Endothelial cell of umbilical vein (primary cell): ENCODE results near the gene TCF7. TPM values are rescaled to one million over a fixed set of nuclear protein-coding genes. Genes with fewer than 3 reads are reported as not detected.

Experiments used
- BruUV-seq: library from RNA; stranded (reverse); fragments of 400-500 nt; replicated peaks from 2 replicates; lab custom pipeline; 2021; lab: Mats Ljungman, UMichigan
- CTCF ChIA-PET: fragments of 300-600, 350-600 bp; sonication (Branson Sonifier 250); formaldehyde crosslinking; loops from one replicate; lab custom pipeline; 2021; ENCODE audit warnings: antibody characterized with exemption, inconsistent platforms; lab: Charles Lee
- POLR2A ChIA-PET: fragments of 300-600, 350-600 bp; sonication (Branson Sonifier 250); formaldehyde crosslinking; loops from one replicate; lab custom pipeline; 2021; ENCODE audit warnings: antibody characterized with exemption, inconsistent platforms; lab: Charles Lee
- DNase-seq: peaks from one replicate; pipeline ENCODE4 v3.0.0-alpha.2; 2011; ENCODE audit warnings: low read depth, low spot score
- FAIRE-seq: peaks from 2 replicates; lab custom pipeline; 2011; peaks lifted over from hg19 to GRCh38; lab: Jason Lieb, UNC
- H2AFZ ChIP-seq: 2 replicates; pipeline ENCODE4 v1.6.0; 2012; ENCODE audit warnings: low read depth, low read length, control low read depth, inconsistent platforms
- H3K27ac ChIP-seq: 2 replicates; pipeline ENCODE4 v1.5.1; 2011; ENCODE audit warnings: low read depth, mild to moderate bottlenecking, control low read depth, low read length, moderate library complexity; ENCODE audit not compliant: insufficient read depth
- H3K27me3 ChIP-seq, 2 experiments: 2 replicates each; pipeline versions ENCODE4 v1.6.0 to v1.6.1; 2011; ENCODE audit warnings: low read length in 2 of 2, mixed read lengths in 1 of 2; ENCODE audit not compliant: control insufficient read depth in 2 of 2, insufficient read depth in 2 of 2
- H3K36me3 ChIP-seq, 2 experiments: 2 replicates in 1 of 2; 3 replicates in 1 of 2; pipeline ENCODE4 v1.5.1; 2011; ENCODE audit warnings: low read length in 2 of 2, mild to moderate bottlenecking in 1 of 2, moderate library complexity in 1 of 2; ENCODE audit not compliant: control insufficient read depth in 2 of 2, insufficient read depth in 2 of 2; ENCODE audit errors: extremely low read depth in 1 of 2
- H3K4me1 ChIP-seq: 3 replicates; pipeline ENCODE4 v1.5.1; 2011; ENCODE audit warnings: mild to moderate bottlenecking, low read length; ENCODE audit not compliant: control insufficient read depth, insufficient read depth; ENCODE audit errors: extremely low read depth
- H3K4me2 ChIP-seq: 2 replicates; pipeline ENCODE4 v1.6.1; 2011; ENCODE audit warnings: low read length, control low read depth, mixed read lengths; ENCODE audit not compliant: insufficient read depth
- H3K4me3 ChIP-seq, 3 experiments: fragments of 200-600 bp in 1 of 3; sonication (generic), shearing (Covaris generic) in 1 of 3; replicated peaks in 1 of 3; 2 replicates each; pipeline ENCODE4 v1.5.1; 2011 to 2016; ENCODE audit warnings: control low read depth in 3 of 3, low read length in 3 of 3, mild to moderate bottlenecking in 2 of 3, inconsistent platforms in 1 of 3, low read depth in 1 of 3, moderate library complexity in 1 of 3; ENCODE audit not compliant: insufficient read depth in 1 of 3
- H3K79me2 ChIP-seq: 2 replicates; pipeline ENCODE4 v1.6.0; 2012; ENCODE audit warnings: low read length, inconsistent platforms; ENCODE audit not compliant: control insufficient read depth, insufficient read depth
- H3K9ac ChIP-seq: replicated peaks from 2 replicates; pipeline ENCODE3; 2011; ENCODE audit warnings: low read length, control low read depth; ENCODE audit not compliant: insufficient read depth; ENCODE audit errors: extremely low read depth
- H3K9me1 ChIP-seq: replicated peaks from 3 replicates; pipeline ENCODE4 v1.6.0; 2011; ENCODE audit warnings: mild to moderate bottlenecking, low read length; ENCODE audit not compliant: control insufficient read depth, insufficient read depth; ENCODE audit errors: extremely low read depth
- H3K9me3 ChIP-seq: replicated peaks from 2 replicates; pipeline ENCODE4 v1.5.1; 2012; ENCODE audit warnings: low read length, inconsistent platforms; ENCODE audit not compliant: control insufficient read depth, insufficient read depth
- H4K20me1 ChIP-seq: replicated peaks from 2 replicates; pipeline ENCODE3; 2011; ENCODE audit warnings: mild to moderate bottlenecking, low read length; ENCODE audit not compliant: control insufficient read depth, insufficient read depth; ENCODE audit errors: extremely low read depth
- EZH2 ChIP-seq: IDR thresholded peaks from 2 replicates; pipeline ENCODE4 v1.6.1; 2012; ENCODE audit warnings: borderline replicate concordance, low read depth, mild to moderate bottlenecking, moderate library complexity, low read length, inconsistent platforms; ENCODE audit not compliant: severe bottlenecking
- FOS ChIP-seq: IDR thresholded peaks from 2 replicates; pipeline ENCODE4 v1.6.1; 2011; ENCODE audit warnings: mild to moderate bottlenecking, low read length, moderate library complexity, borderline replicate concordance; ENCODE audit not compliant: insufficient read depth
- GATA2 ChIP-seq: IDR thresholded peaks from 2 replicates; pipeline ENCODE4 v1.7.0; 2011; ENCODE audit warnings: low read depth, mild to moderate bottlenecking, moderate library complexity, mixed read lengths, low read length; ENCODE audit not compliant: insufficient read length, insufficient read depth
- JUN ChIP-seq: IDR thresholded peaks from 2 replicates; pipeline ENCODE4 v1.6.1; 2011; ENCODE audit warnings: borderline replicate concordance, low read depth; ENCODE audit not compliant: insufficient read length, insufficient read depth
- MYC ChIP-seq: IDR thresholded peaks from one replicate; pipeline ENCODE4 v1.6.1; 2011; ENCODE audit warnings: mild to moderate bottlenecking, low read depth, low read length
- POLR2A ChIP-seq: IDR thresholded peaks from 2 replicates; pipeline ENCODE4 v1.6.1; 2012; ENCODE audit warnings: low read depth, mild to moderate bottlenecking, control low read depth, low read length
- POLR2AphosphoS5 ChIP-seq: IDR thresholded peaks from 2 replicates; pipeline ENCODE4 v1.6.1; 2012; ENCODE audit warnings: low read depth, mild to moderate bottlenecking, control low read depth, low read length, moderate library complexity; ENCODE audit not compliant: insufficient read depth
- dilution Hi-C: fragments of 300-500 bp; cut with MboI; formaldehyde crosslinking; loops from one replicate; pipeline ENCODE4 v1.15.0; 2019; ENCODE audit warnings: low sequenced_read_pairs; ENCODE audit not compliant: extremely low pct_ligation_motif_present
- intact Hi-C: fragments of 100-400 bp; cut with micrococcal nuclease; formaldehyde crosslinking; loops from one replicate; pipeline ENCODE4 v1.10.0; 2022
- polyA plus RNA-seq, 4 experiments: library from polyadenylated mRNA; depleted of rRNA in 3 of 4; stranded (reverse) in 3 of 4; unstranded in 1 of 4; fragments of >200 nt; gene quantifications; 2 replicates each; pipeline versions ENCODE4 v1.2.1 to v1.2.3, GENCODE V29; 2011 to 2012; ENCODE audit warnings: missing spikeins in 1 of 4
- total RNA-seq: library from RNA; stranded (reverse); gene quantifications from 2 replicates; pipeline ENCODE4 v1.2.3, GENCODE V29; 2021
- TF ChIP-seq, protein P1 (sequence below): IDR thresholded peaks from 2 replicates; pipeline ENCODE4 v1.6.1; 2011; ENCODE audit not compliant: insufficient read depth, insufficient read length
- TF ChIP-seq, protein P2 (sequence below), 2 donors: IDR thresholded peaks; 1 replicate in 1 of 2; 2 replicates in 1 of 2; pipeline ENCODE4 v1.5.1; 2011; ENCODE audit warnings: low read length in 2 of 2, mild to moderate bottlenecking in 2 of 2, moderate library complexity in 2 of 2, control low read depth in 1 of 2, inconsistent platforms in 1 of 2, low read depth in 1 of 2; ENCODE audit not compliant: insufficient read depth in 1 of 2; ENCODE audit errors: extremely low read depth in 1 of 2

Gene TCF7
- total and polyA plus RNA-seq, 2 donors (not counting 3 experiments of a cell fraction or from before 2014, with no cell fraction given): 1.8 to 2.5 TPM

- ChIA-PET CTCF (interaction anchor here (1.0 to 2.8 kb wide), 3 partner anchors 9 to 114 kb away, joined by 3 to 9 read pairs (median 3); no protein-coding TSS in a partner anchor), POLR2A (interaction anchor here (1.0 to 2.2 kb wide), 2 partner anchors 14 to 114 kb away, joined by 4 to 12 read pairs; no protein-coding TSS in a partner anchor)
- Histone ChIP-seq H3K4me3 (peak overlapping the region; percentile 91 to 99 (median 98)), H4K20me1 (peaks cover 18% of the 10 kb centered on the region), H3K27me3 (no peaks in the 10 kb centered on the region), H3K79me2 (peaks cover 64% of the 10 kb centered on the region), H3K27ac (peak overlapping the region; percentile 85), H3K4me2 (peak overlapping the region; percentile 95), H3K9me1 (no peaks in the 10 kb centered on the region), H3K9me3 (no peaks in the 10 kb centered on the region), H3K4me1 (peaks cover 18% of the 10 kb centered on the region), H3K9ac (peak overlapping the region; percentile 93), H2AFZ (no peak overlapping the region), H3K36me3 (peaks cover 4 to 21% of the 10 kb centered on the region in 2 experiments)
- intact Hi-C loops: loop anchor here (5.0 kb wide), 1 partner anchor 407 kb away; no protein-coding TSS in a partner anchor
- no TSS peak for BruUV-seq
- TF ChIP-seq POLR2A (no peak), POLR2AphosphoS5 (no peak), MYC (no peak), FOS (no peak), JUN (no peak), EZH2 (no peak), GATA2 (no peak)
- TF ChIP-seq, protein P1, sequence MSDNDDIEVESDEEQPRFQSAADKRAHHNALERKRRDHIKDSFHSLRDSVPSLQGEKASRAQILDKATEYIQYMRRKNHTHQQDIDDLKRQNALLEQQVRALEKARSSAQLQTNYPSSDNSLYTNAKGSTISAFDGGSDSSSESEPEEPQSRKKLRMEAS: no peak
- TF ChIP-seq, protein P2, sequence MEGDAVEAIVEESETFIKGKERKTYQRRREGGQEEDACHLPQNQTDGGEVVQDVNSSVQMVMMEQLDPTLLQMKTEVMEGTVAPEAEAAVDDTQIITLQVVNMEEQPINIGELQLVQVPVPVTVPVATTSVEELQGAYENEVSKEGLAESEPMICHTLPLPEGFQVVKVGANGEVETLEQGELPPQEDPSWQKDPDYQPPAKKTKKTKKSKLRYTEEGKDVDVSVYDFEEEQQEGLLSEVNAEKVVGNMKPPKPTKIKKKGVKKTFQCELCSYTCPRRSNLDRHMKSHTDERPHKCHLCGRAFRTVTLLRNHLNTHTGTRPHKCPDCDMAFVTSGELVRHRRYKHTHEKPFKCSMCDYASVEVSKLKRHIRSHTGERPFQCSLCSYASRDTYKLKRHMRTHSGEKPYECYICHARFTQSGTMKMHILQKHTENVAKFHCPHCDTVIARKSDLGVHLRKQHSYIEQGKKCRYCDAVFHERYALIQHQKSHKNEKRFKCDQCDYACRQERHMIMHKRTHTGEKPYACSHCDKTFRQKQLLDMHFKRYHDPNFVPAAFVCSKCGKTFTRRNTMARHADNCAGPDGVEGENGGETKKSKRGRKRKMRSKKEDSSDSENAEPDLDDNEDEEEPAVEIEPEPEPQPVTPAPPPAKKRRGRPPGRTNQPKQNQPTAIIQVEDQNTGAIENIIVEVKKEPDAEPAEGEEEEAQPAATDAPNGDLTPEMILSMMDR (IDR thresholded peaks at IDR 0.05; ENCODE audit: extremely low read depth in 1 of 2, insufficient read depth in 1 of 2, low read depth in 1 of 2, low read length in 2 of 2): no peak
- peak; percentile 51 for DNase-seq
- FAIRE-seq: peak; percentile 63
- dilution Hi-C loops: no loop called here
These were observed 60.7 kb downstream of the TCF7 start for GRCh38 chr5:134174841-134175839.
